Measurements from ENCODE around the gene HLA-G. TPM values are rescaled to one million over a fixed set of nuclear protein-coding genes. Genes with fewer than 3 reads are reported as not detected.

Gene HLA-G
- total RNA-seq, 1 donor from 2014 or later = 0.10 TPM

GRCh38 chr6:29818892-29819291 is 8.7 kb upstream of the HLA-G start:
- no peak for DNase-seq

DNA sequence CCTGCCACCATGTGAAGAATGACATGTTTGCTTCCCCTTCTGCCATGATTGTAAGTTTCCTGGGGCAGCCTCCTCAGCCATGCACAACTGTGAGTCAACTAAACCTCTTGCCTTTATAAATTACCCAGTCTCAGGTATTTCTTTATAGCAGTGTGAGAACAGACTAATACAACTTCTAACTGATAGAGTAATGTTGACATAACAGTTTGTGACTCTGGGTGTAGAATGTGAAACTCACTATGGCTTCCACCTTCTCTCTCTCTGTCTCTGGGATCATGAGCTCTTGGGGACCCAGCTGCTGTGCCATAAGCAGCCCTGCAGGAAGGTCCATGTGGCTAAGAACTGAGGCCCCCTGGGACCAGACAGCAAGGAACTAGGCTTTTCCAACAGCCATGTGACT is 3.5 kb upstream of the HLA-G start:
- no peak for DNase-seq

GRCh38 chr6:29825848-29826247 is 1.8 kb upstream of the HLA-G start:
- DNase-seq = no peak

- DNase-seq = no peak
These were observed 1.4 kb upstream of the HLA-G start for GRCh38 chr6:29826271-29826670.

GRCh38 chr6:29828471-29828797 is 809 bp downstream of the HLA-G start:
- DNase-seq = no peak

DNA sequence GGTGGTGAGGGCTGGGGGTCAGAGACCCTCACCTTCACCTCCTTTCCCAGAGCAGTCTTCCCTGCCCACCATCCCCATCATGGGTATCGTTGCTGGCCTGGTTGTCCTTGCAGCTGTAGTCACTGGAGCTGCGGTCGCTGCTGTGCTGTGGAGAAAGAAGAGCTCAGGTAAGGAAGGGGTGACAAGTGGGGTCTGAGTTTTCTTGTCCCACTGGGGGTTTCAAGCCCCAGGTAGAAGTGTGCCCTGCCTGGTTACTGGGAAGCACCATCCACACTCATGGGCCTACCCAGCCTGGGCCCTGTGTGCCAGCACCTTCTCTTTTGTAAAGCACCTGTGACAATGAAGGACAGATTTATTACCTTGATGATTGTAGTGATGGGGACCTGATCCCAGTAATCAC is 2.1 kb downstream of the HLA-G start:
- DNase-seq = no peak

- no peak for DNase-seq
These were observed 2.8 kb downstream of the HLA-G start for GRCh38 chr6:29830409-29830808.

- peak; percentile 75 for DNase-seq
These were observed 4.2 kb downstream of the HLA-G start for GRCh38 chr6:29831776-29832175.

DNA sequence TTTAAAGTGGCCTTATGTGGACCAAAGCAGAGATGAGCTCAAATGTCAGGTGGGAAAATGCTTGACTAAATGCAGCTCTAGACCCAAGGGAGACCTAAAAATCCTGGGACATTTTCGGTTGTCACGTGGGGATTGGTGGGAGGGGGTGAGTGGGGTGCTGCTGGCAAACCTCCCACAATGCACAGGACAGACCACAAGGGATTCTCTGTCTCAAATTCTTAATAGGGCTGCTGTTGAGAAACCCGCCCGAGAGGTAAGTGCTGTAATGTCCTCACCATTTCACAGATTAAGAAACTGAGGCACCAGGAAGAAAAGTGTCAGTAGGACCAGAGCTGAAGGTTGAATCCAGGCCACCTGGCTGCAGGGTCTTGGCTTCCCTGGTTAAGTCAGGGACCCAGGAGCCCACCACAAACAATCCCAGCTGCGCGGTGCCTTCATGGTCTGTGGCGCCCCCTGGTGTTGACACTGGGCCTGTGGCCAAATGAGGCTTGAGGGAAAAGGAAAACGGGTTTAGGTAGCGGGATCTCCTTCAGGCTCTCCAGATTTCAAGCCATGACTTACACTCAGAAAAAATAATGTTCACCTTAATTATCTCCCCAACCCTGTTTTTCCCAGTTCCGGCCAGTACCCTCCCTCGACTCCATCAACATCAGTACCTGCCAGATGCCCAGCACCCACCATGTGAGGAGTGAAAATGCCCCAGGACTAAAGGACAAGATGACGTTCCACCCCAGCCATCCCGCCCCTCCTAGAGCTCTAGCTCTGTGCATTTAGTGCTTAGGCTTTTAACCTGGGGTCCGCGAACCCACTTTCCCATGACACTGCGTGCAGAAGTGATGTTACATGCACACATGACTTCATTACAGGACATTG is 7.2 kb downstream of the HLA-G start:
- DNase-seq = no peak

- DNase-seq = no peak
These were observed 12.3 kb downstream of the HLA-G start for GRCh38 chr6:29839917-29840316.

DNA sequence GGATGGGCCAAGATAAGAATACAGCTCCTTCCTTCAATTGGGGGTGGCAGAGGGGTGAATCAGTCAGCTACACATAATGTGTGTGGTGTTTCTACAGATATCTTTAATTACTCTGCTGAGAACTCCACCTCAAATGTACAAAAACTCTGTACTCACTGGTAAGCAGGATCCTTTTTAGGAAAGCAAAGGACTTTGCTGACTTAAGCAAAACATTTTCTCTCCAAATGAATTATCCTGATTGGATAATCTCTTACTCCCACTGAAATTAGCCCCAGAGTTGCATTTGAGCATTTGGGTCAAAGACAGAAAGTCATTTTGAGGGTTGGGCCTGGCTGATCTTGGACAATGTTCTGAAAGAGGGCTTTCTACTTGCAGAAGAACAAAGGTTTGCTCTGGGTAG is 13.4 kb downstream of the HLA-G start:
- no peak for DNase-seq

GRCh38 chr6:29845405-29846006 is 17.9 kb downstream of the HLA-G start:
- no peak for DNase-seq

- peak; percentile 12 for DNase-seq
These were observed 20.4 kb downstream of the HLA-G start for GRCh38 chr6:29847871-29848630.

GRCh38 chr6:29850011-29850553 is 22.5 kb downstream of the HLA-G start:
- DNase-seq = no peak

GRCh38 chr6:29851190-29851589 is 23.6 kb downstream of the HLA-G start:
- DNase-seq = no peak

- no peak for DNase-seq
These were observed 25.6 kb downstream of the HLA-G start for GRCh38 chr6:29853245-29853644.

- no peak for DNase-seq
These were observed 30.4 kb downstream of the HLA-G start for GRCh38 chr6:29858006-29858405.

DNA sequence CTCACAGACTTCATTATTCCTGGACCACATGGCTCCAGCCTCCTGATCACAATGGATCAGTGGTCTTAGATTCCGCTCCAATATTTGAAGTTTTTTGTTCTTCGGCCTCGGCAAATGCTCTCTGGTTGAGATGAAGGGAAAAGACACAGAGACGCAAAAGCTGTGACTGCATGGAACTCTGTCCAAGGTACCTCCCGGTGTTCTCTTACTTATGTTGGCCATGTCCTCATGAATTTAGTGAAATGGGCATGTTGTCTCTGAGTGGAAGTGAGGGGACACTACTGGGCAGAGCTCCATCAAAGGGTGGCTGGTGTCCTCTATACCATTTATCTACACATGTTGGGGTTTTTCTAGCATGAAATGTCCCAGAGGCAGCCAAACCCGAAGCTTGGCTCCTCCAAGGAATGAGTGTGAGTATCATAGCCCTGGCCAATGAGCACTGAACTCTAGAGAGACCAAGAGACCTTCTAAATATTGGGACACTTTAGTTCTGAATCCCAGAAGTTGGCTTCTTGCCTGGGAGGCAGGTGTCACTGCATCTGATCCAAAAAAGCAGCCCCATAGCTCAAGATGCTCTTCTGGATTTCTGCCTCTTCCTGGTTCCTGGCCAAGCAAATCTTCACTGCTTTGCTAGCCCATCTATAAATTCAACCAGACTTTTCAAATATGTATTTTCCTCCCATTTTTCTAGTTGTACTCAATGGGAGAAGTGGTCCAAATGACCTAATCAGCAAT is 34.1 kb downstream of the HLA-G start:
- DNase-seq = no peak

GRCh38 chr6:29864037-29864810 is 36.6 kb downstream of the HLA-G start:
- no peak for DNase-seq

GRCh38 chr6:29865631-29866030 is 38.0 kb downstream of the HLA-G start:
- no peak for DNase-seq

DNA sequence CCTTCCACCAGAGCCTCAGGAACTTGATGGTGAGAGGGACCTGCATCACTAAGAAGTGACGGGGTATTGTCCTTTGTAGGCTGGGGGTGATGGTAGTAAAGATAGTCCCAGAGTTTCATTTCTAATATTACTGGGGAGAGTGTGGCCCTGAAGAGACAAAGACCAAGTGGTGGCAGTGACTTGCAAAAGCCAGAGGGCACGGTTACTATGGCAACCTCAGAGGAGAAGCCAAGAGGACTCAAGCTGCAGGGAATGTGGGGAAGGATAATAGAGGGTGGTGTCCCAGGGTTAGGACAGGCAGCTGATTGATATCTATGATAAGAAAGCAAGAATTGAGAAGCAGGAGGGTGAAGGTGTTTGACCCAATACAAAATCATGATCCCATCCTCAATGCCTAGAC is 42.5 kb downstream of the HLA-G start:
- DNase-seq = no peak

DNA sequence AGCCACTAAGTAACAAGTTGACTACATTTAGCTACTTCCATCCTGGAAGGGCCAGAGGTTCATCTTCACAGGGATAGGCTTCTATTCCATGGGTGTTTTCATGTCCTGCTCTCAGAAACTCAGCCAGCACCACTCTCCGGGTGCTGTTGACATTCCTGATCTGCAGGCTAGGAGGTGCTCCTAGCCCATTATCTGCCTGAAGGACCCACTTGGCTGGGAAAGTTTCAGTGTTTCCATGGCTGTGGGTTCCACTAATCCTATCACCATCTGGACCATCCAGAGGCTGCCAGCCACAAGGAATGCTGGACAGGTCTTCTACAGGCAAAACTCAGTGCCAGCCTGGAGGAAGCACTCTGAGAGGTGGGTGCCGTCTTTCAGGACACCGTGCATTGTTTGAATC is 45.2 kb downstream of the HLA-G start:
- DNase-seq = no peak
